Colonic mucosa (tissue), 4 donors: ENCODE results near the gene GP2. TPM values are rescaled to one million over a fixed set of nuclear protein-coding genes. Genes with fewer than 3 reads are reported as not detected.

ENCODE experiments used
- DNase-seq: peaks from one replicate; pipeline ENCODE4 v3.0.0-alpha.2; 2020
- H3K27ac ChIP-seq: fragments of 200-600 bp; one replicate; pipeline ENCODE4 v1.8.0; 2021
- H3K27me3 ChIP-seq: fragments of 200-600 bp; one replicate; pipeline ENCODE4 v1.8.0; 2021
- H3K36me3 ChIP-seq: fragments of 200-600 bp; one replicate; pipeline ENCODE4 v1.8.0; 2021
- H3K4me1 ChIP-seq: fragments of 200-600 bp; one replicate; pipeline ENCODE4 v1.8.0; 2021; ENCODE audit warnings: mild to moderate bottlenecking
- H3K4me3 ChIP-seq: fragments of 200-600 bp; one replicate; pipeline ENCODE4 v1.8.0; 2021
- H3K9ac ChIP-seq, 2 donors: one replicate each; pipeline ENCODE4 v1.7.0; 2013; ENCODE audit warnings: control low read depth in 2 of 2, low read depth in 2 of 2, low read length in 2 of 2
- H3K9me3 ChIP-seq: fragments of 200-600 bp; one replicate; pipeline ENCODE4 v1.8.0; 2021
- CTCF ChIP-seq: fragments of 200-600 bp; IDR thresholded peaks from one replicate; pipeline ENCODE4 v1.8.0; 2022; ENCODE audit warnings: antibody characterized with exemption, mild to moderate bottlenecking
- intact Hi-C: fragments of 100-400 bp; cut with DNase I; formaldehyde crosslinking; loops from one replicate; pipeline ENCODE4 v1.14.1; 2022
- total RNA-seq, 2 donors: library from RNA; stranded (reverse); fragmentation: NEBNext Ultra II Directional in 1 of 2; extraction: Animal tissue kit (Norgen Biotek cat#: 25700) in 1 of 2; gene quantifications; one replicate each; pipeline ENCODE4 v1.2.1, GENCODE V29; 2021
- donor health status: healthy.
- donor health status: DM: no; HTN: no; CAD: no.
- donor health status: DM: no; HTN: no; CAD: no.

GP2 gene
- total RNA-seq, 2 donors from 2014 or later, result 5.3 to 31.1 TPM

DNA sequence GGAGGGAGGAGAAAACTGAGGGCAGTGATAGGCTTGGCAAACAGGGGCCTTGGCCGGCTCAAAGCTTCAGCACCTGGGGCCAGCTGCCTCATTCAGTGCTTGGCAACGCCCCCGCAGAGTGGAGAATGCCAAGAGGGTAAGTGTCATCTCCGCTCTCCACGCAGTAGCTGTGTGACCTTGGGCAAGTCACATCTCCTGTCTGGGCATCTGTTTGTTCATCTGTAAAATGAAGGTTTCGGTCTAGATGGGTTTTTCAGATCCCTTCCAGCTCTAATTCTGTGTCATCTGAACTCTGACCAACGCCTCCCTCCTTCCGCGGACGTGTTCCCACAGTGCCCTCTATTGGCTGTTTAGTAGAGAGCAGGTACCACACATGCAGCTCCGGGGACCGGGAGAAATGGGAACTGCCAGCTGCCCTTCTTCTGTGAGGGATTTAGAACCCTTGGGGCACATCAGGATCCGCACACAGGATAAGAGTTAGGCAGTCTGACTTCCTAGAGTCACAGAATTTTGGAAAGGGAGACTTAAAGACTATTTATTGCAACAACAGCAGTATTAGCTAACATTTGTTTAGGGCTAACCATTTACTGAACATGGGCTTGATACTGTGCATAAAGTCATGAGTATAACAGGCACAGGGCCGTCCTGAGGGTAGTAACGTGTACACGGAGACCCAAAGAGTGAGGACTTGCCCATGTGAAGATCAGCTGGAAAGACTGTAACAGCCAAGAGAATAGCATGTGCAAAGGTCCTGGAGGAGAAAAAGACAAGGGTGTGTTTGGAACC, 26.8 kb downstream of the GP2 start:
- TF ChIP-seq CTCF, result peak; percentile 57
- no peak overlapping the region for H3K9ac ChIP-seq
- H3K27me3 ChIP-seq, result no peaks in the 10 kb centered on the region
- DNase-seq, result peak; percentile 41
- H3K36me3 ChIP-seq, result no peaks in the 10 kb centered on the region
- H3K4me3 ChIP-seq, result no peak overlapping the region
- no peaks in the 10 kb centered on the region for H3K4me1 ChIP-seq
- H3K27ac ChIP-seq, result no peak overlapping the region
- no peaks in the 10 kb centered on the region for H3K9me3 ChIP-seq
- intact Hi-C loops, result loop anchor here (2.0 kb wide), 1 partner anchor 392 kb away; no protein-coding TSS in a partner anchor

DNA sequence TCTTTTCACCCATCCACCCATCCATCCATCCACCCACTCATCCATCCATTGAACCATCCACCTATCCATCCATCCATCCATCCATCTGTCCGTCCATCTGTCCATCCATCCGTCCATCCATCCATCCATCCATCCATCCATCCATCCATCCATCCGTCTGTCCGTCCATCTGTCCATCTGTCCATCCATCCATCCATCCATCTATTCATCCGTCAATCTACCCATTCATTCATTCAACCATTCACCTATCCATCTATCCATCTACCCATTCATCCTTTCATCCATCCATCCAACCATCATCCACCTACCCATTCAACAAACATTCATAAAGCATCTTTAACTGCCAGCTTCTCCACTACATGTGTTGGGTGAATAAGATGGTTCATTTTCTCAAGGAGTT, 28.9 kb downstream of the GP2 start:
- Histone ChIP-seq H3K4me3 (no peak overlapping the region), H3K9me3 (no peaks in the 10 kb centered on the region), H3K9ac (no peak overlapping the region), H3K27ac (no peak overlapping the region), H3K27me3 (no peaks in the 10 kb centered on the region), H3K4me1 (no peaks in the 10 kb centered on the region), H3K36me3 (no peaks in the 10 kb centered on the region)
- DNase-seq, result no peak
- no peak for TF ChIP-seq CTCF
- intact Hi-C loops, result no loop called here

DNA sequence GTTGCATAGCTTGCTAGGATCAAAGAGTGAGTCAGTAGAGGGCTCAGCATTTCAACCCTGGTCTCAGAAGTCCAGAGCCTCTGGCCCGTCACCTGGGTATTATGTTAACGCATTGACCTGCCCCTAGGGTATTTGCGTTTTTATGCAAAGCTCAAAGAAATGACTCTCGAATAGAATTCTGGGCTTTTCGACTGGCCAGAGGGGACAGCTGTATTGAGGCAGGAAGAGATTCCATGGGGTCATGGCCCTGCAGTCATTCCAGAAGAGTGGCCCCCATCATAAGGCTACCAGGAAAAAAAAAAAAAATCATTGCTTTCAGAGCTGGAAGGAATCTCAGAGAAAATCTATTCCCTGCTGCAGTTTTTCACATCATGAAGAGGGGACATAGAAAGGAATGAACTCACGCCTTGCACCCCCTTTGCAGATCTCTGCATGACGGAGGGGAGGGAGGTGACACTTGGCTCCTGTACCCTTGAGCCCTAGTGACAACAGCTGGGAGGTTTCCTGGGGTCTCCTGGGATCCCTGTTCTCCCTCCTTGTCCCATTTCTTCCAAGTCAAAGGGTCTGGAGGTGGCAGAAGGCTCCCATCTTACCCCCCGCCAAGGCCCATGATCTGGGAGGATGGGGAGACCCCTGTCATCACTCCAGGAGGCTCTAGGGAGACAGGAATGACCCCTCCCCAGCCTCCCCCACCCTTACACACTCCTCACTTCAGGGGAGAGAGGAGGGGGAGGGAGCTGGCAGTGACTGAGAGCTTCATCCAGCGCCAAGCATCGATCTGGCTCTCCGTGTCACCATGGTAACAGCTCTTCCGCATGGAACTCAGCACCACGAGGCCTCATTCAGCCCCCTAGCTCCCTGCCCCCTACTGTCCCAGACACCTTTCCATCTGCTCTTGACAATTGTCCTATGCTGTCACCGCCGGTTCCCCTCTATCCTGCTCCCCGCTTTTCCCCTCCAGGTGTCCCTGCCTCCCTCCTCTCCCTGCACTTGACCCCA, 35.8 kb downstream of the GP2 start:
- H3K36me3 ChIP-seq, result no peaks in the 10 kb centered on the region
- H3K27ac ChIP-seq, result no peak overlapping the region
- no peaks in the 10 kb centered on the region for H3K9me3 ChIP-seq
- intact Hi-C loops, result no loop called here
- H3K4me1 ChIP-seq, result no peaks in the 10 kb centered on the region
- H3K4me3 ChIP-seq, result no peak overlapping the region
- DNase-seq, result no peak
- no peak overlapping the region for H3K9ac ChIP-seq
- no peaks in the 10 kb centered on the region for H3K27me3 ChIP-seq
- no peak for TF ChIP-seq CTCF

- H3K9ac ChIP-seq, result no peak overlapping the region
- no peaks in the 10 kb centered on the region for H3K36me3 ChIP-seq
- H3K4me3 ChIP-seq, result no peak overlapping the region
- TF ChIP-seq CTCF, result no peak
- H3K4me1 ChIP-seq, result no peaks in the 10 kb centered on the region
- no peak for DNase-seq
- no peaks in the 10 kb centered on the region for H3K27me3 ChIP-seq
- H3K27ac ChIP-seq, result no peak overlapping the region
- intact Hi-C loops, result no loop called here
- H3K9me3 ChIP-seq, result no peaks in the 10 kb centered on the region
Observed at GRCh38 chr16:20289571-20289970, 37.7 kb downstream of the GP2 start.

DNA sequence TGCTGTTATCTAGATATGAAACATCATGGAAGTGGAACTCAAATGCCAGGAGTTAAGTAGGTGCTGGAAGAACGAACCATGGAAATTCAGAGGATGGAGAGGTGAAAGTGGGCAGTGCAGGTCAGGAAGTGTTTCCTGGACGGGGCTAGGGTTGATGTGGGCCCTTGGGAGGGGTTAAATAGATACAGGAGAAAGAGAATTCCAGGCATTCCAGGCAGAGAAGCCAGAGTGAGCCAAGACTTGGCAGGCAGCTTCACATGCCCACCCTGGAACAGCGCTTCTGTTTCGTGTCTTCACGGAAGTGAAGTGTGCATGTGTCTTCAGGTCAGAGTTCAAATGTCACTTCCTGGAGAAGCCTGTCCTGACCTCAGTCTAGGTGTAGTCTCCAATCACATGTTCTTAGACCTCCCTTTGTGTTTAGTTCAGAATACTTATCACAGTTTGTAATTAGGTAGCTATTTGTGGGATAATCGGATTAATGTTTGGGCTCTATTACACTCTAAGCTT, 41.3 kb downstream of the GP2 start:
- H3K4me3 ChIP-seq, result no peak overlapping the region
- no peaks in the 10 kb centered on the region for H3K36me3 ChIP-seq
- intact Hi-C loops, result no loop called here

More for the DNA sequence above, 41.3 kb downstream of the GP2 start:
- TF ChIP-seq CTCF, result no peak
- no peak overlapping the region for H3K27ac ChIP-seq
- H3K4me1 ChIP-seq, result no peaks in the 10 kb centered on the region
- H3K9ac ChIP-seq, result no peak overlapping the region
- DNase-seq, result no peak
- no peaks in the 10 kb centered on the region for H3K9me3 ChIP-seq
- no peaks in the 10 kb centered on the region for H3K27me3 ChIP-seq
